Glomerular endothelial cell (primary cell): ENCODE measurements around the gene SRCAP. TPM values are rescaled to one million over a fixed set of nuclear protein-coding genes. Genes with fewer than 3 reads are reported as not detected.

ENCODE experiments used
- DNase-seq: peaks from one replicate; pipeline ENCODE4 v3.0.0-alpha.2; 2011; ENCODE audit warnings: low read depth, low spot score; ENCODE audit errors: extremely low read depth
- total RNA-seq: library from RNA; depleted of rRNA; stranded (reverse); fragments of >200 nt; gene quantifications from 2 replicates; pipeline ENCODE4 v1.2.3, GENCODE V29; 2015

The SRCAP gene
- total RNA-seq, 1 donor from 2014 or later: 49.5 TPM

DNA sequence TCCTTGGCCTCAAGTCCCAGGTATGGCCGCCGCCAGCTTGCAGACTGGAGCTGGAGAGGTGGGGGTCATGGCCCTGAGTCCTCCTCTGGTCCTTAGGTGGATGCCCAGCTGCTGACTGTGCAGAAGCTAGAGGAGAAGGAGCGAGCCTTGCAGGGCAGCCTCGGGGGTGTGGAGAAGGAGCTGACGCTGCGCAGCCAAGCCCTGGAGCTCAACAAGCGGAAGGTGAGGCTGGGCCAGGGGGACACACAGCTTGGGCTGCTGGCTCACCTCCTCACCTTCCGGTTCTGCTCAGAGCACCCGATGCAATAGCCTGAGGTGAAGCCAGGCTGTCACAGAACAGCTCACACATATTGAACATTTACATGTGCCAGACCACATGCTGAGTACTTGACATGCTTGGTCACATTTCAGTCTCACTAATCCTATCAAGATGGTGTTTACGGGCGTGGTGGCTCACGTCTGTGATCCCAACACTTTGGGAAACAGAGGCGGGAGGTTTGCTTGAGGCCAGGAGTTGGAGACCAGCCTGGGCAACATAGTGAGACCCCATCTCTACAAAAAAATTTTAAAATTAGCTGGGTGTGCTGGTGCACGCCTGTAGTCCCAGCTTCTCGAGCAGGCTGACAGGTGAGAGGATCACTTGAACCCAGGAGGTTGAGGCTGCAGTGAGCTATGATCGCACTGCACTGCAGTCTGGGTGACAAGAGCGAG, 70.6 kb downstream of the SRCAP start:
- DNase-seq: no peak

GRCh38 chr16:30771726-30772125, 72.8 kb downstream of the SRCAP start:
- no peak for DNase-seq

- DNase-seq: no peak
These were observed 74.9 kb downstream of the SRCAP start for GRCh38 chr16:30773826-30774225.

DNA sequence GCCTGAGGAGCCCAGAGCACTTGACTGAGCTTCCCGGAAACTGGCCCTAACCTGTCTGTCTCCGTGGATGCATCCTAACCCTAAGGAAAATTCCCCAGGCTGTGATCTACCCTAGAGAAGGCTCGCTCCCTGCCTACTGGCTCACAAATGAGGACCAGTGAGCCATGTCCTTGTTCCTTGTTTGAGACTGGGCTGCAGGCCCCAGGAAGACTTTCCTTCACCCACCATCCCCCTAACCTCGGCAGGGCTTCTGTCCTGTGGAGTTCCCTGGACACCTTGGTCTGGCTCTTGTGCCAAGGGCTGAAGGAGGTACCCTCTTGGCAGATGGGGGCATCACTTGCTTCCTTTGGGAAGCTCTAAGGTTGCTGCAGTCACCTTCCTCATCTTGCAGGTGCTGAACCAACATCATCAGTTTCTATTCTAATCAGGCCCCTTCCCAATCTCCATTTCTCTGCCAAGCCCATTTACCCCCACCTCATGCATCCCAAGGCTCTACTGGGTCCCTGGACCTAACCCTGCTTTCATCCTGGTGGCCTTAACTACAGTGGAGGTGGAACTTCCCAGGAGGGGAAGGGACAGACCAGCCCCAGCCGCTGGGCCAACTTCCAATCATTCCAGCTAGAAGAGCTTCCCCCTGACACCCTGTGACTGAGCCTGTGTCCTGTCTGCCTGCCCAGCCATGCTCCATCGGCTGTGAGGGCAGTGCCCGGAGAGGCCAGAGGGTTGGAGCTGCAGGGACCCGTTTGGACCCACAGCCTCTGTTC, 75.6 kb downstream of the SRCAP start:
- no peak for DNase-seq

- no peak for DNase-seq
These were observed 76.1 kb downstream of the SRCAP start for GRCh38 chr16:30775131-30775391.

DNA sequence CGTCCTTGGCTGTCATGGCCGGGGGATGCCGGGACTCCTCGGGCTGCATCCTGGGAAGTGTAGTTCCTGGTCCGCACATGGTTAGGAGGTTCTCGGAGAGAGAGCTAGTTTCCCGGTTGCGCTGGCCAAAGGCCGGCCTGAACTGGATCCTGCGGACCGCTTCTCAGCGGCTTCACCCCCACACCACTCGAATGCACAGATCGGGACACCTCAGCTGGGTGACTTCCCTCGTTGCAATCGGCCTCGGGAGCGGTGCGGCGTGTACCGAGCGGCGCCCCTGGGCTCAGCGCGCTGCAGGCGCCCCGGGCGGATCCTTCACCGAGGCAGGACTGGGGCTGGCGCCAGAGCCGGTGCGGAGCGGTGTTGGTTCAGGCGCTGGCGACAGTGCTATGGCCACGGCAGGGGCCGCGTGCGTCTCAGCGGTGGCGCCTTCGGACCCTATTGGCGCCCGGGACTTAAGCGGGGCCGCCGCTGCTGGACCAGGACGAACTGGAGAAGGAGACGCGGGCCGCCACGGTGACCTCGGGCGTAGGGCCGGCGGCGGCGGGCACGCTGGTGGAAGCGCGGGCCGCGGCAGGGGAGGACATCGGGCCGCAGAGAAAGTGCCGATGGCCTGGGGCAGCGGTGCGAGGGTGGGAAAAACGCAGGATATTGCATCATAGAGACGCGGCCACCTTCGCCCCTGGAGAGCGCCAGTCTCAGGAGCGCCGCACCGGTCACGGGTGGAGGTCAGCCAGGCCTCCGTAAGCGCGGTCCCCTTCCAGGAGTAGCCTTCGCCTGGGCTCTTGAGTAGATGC, 76.6 kb downstream of the SRCAP start:
- DNase-seq: no peak

DNA sequence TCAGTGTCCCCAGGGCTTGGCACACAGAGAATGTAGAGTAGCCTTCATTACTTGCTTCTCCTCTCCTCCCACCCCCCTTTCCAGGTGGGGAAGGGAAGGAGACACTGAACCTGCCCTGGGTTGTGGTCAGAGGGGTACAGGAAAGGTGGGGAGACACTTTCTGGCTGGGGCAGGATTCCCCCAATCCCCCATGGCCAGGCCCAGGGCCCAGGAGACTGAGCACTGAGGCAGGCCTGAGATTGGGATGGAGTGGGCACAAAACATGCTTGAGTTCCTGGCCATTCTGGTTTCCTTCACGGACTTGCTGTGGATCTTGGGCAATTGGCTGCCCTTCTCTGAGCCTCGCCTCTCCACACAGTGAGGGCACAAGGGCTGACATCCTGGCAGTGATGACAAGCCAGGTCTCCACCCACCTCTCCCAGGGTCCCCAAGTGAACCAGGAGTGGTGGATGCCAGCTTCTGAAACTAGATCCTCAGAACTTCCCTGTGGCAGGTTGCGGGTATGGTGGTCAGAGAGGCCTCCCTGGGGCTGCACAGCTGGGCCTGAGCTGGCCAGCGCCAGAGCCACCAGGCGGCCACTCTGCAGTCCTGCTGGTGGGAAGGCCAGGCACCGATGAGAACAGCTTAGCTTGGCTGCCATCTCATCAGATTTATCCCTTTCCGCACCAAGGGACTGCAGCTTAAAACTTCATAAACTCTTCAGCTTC, 78.8 kb downstream of the SRCAP start:
- no peak for DNase-seq

- DNase-seq: no peak
These were observed 79.7 kb downstream of the SRCAP start for GRCh38 chr16:30778549-30779244.

DNA sequence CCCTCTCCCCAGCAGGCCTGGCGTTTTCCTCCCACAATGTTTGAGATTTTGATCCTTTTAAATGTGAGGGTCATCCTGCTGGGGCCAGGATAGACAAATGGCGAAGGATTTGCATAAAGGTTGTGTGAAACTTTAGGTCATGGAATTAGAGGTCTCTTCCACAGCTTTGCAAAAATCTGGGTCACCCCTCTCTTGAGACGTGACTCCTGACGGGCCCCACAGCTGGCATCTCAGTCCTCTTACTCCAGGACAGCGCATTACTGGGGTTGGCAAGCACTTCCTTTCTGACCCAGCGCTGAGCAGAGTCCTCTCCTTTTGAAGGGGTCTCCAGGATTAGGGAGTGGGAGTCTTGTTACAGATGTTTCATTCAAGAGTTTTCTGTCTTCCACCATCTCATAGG, 80.6 kb downstream of the SRCAP start:
- no peak for DNase-seq

GRCh38 chr16:30780021-30780420, 81.0 kb downstream of the SRCAP start:
- no peak for DNase-seq

DNA sequence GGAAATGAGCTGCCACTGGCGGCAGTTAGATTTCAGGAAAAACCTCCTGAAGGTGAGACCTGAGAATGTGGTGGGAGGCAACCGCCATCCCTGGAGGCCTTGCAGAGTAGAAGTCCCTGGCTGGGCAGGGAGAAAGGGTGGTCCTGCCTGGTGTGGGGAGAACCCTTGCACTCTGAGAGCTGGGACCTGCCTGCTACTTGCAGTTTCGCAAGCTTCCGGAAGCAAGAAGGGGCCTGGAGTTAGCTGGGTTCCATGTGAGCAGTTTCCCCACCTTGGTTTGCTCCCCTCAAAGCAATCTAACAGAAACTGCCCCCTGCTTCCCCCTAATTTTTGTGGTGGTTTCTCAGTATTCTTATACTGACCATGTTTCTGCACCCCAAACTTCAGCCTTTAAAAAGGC, 81.6 kb downstream of the SRCAP start:
- no peak for DNase-seq

DNA sequence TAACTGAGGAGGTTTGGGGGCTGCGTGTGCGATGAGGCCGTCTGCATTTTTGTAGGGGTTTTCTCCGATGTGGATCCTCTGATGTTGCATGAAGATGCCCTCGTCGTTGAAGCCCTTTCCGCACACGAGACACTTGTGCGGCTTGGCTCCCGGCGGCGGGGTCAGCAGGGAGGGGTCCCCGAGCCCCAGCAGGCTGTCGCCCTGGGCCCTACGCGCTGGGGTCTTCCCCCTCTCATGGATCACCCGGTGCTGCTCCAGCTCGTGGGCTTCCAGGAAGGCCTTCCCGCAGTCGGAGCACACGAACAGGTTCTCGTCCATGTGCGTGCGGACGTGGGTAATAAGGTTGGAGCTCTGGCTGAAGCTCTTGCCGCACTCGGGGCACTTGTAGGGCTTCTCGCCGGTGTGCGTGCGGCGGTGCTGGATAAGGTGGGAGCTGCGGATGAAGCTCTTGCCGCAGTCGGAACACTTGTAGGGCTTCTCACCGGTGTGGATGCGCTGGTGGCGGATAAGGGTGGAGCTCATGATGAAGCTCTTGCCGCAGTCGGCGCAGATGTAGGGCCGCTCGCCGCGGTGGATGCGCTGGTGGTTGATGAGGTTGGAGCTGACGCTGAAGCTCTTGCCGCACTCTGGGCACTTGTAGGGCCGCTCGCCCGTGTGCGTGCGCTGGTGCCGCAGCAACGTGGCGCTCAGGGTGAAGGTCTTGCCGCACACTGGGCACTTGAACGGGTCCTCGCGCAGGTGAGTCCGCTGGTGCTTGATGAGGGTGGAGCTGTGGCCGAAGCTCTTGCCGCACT, 83.7 kb downstream of the SRCAP start:
- DNase-seq: no peak

DNA sequence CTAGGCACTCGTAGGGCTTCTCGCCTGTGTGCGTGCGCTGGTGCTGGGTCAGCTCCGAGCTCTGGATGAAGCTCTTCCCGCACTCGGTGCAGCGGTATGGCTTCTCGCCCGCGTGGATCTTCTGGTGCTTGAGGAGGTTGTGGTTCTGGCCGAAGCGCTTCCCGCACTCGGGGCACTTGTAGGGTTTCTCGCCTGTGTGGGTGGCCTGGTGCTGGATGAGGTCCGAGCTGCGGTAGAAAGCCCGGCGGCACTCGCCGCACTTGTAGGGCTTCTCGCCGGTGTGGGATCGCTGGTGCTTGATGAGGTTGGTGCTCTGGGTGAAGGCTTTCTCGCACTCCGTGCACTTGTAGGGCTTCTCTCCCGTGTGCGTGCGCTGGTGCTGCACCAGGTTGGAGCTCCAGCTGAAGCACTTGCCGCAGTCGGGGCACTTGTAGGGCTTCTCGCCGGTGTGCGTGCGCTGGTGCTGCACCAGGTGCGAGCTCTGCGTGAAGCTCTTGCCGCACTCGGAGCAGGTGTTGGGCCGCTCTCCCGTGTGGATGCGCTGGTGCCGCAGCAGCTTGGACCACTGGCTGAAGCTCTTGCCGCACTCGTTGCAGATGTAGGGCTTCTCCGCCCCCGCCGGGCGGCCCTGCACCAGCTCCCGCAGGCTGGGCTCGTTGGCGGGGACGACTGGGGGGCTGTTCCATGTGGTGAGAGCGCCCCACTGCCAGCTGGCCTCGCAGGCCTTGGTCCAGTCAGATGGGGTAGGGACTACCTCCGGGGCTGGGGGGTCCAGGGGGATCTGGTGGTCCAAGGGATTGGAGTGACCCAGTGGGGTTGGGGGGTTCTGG, 84.5 kb downstream of the SRCAP start:
- no peak for DNase-seq

DNA sequence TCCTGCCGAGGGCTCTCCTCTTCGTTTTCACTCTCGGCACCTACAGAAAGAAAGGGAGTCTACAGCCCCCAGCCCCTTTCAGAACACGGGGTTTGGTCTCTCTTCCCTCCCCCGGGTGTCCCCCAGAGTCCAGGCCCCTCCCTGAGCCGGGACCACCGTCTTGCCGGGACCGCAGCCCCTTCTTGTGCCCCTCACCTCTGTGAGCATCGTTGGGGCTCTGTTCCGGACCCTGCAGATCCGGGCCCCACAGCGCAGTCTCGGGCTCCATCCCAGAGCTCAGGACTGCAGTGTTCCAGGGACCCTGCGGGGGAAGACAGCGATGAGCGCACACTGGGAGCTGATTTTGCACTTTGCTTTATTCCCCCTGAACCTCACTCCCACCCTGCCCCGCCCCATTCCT, 85.2 kb downstream of the SRCAP start:
- DNase-seq: no peak

- no peak for DNase-seq
These were observed 86.4 kb downstream of the SRCAP start for GRCh38 chr16:30785126-30786106.

DNA sequence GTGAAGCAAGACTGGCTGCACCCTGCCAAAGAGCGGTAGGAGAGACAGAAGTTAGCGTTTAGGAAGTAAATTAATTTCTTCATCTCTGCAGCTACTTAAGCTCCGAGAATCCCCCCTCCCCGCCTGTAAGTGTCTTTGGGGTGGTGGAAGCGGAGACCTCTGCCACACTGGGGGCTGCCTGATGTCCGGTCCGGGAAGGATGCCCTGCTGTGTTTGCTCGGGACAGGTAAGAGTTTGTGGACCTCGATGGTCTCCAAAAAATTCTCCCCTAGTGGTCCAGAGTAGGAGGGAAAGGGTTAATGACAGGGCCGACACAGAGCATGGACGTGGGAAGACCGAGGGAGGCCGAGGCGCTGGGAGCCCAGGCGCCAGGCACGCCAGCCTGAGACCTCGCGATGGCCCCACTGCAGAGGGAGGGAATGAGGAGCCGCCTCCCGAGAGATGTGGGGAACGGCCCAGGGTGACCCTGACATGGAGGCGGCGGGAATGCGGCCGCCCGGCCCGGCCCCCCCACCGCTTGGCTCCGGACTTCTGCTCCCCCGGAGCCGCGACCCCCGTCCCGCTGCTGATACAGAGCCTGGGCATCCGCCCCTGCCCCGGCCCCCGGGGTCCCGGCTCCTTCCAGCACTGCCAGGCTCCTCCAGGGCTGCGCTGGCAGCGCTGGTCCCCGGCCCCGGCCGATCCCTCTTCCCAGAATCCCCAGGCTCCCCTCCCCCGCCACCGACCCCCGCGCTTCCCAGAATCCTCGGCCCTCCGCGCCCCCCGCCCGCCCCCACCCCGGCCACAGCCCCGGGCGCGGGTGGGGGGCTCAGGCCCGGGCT, 87.4 kb downstream of the SRCAP start:
- no peak for DNase-seq
